Right cardiac atrium (tissue), 5 donors: ENCODE results near the gene HAPLN3. TPM values are rescaled to one million over a fixed set of nuclear protein-coding genes. Genes with fewer than 3 reads are reported as not detected.
A peak's percentile ranks its signal among the peaks of the same experiment; 100 is the strongest.

Experiments used
- ATAC-seq, 2 donors: fragments of 200-7000 bp; cut with Tn5 transposase; one replicate each; pipeline versions ENCODE4 v1.8.0 to v1.9.1; 2020; ENCODE audit warnings: moderate library complexity in 2 of 2, mild to moderate bottlenecking in 1 of 2
- DNase-seq, 3 donors: peaks; one replicate each; pipeline ENCODE4 v3.0.0-alpha.2; 2020
- H3K27ac ChIP-seq: one replicate; pipeline ENCODE4 v1.5.1; 2013; ENCODE audit warnings: mild to moderate bottlenecking, low read length, control low read depth, moderate library complexity
- H3K27me3 ChIP-seq: one replicate; pipeline ENCODE4 v1.6.1; 2013; ENCODE audit not compliant: control insufficient read depth, insufficient read depth
- H3K4me1 ChIP-seq: one replicate; pipeline ENCODE4 v1.6.1; 2013; ENCODE audit warnings: low read length; ENCODE audit not compliant: control insufficient read depth, insufficient read depth
- H3K4me3 ChIP-seq: one replicate; pipeline ENCODE4 v1.5.1; 2013; ENCODE audit warnings: low read length, control low read depth
- H3K9me3 ChIP-seq: one replicate; pipeline ENCODE4 v1.6.1; 2013; ENCODE audit warnings: low read length; ENCODE audit not compliant: control insufficient read depth
- WGBS: extraction: QIAGEN DNeasy Blood & Tissue Kit; methylation state at CpG from one replicate; pipeline ENCODE4 v1.1.7; 2013; 5-methylcytosine and 5-hydroxymethylcytosine counted together
- intact Hi-C, 4 donors: fragments of 100-400 bp; cut with DNase I; formaldehyde crosslinking; loops; one replicate each; pipeline versions ENCODE4 v1.11.0 to v1.14.0; 2022 to 2023
- polyA plus RNA-seq: library from polyadenylated mRNA; stranded (reverse); fragments of 200-250 nt; gene quantifications from one replicate; pipeline ENCODE4 v1.2.3, GENCODE V29; 2013
- total RNA-seq, 4 donors: library from RNA; stranded (reverse); fragmentation: NEBNext Ultra II Directional; extraction: Animal tissue kit (Norgen Biotek cat#: 25700); gene quantifications; one replicate each; pipeline ENCODE4 v1.2.1, GENCODE V29; 2021
- donor health status: healthy with polysubstance abuse.
- donor health status: DM: no; HTN: yes; CAD: no.
- donor health status: DM: no; HTN: no; CAD: no.
- donor health status: DM: no; HTN: yes; CAD: no; lungs with severe emphysema.
- donor health status: DM: yes; HTN: yes; CAD: no.

HAPLN3 gene
- total and polyA plus RNA-seq, 5 donors = 1.6 to 2.8 (median 2.0) TPM

- H3K27me3 ChIP-seq = no peaks in the 10 kb centered on the region
- 70% methylated on average over 12 of the region's 12 CpGs for WGBS
- peaks cover 14% of the 10 kb centered on the region for H3K4me1 ChIP-seq
- H3K4me3 ChIP-seq = no peak overlapping the region
- no peaks in the 10 kb centered on the region for H3K9me3 ChIP-seq
- intact Hi-C loops = loop anchor here (5.0 to 10.0 kb wide), 4 partner anchors 92 to 272 kb away; no protein-coding TSS in a partner anchor
- H3K27ac ChIP-seq = no peak overlapping the region
- peak in 1 of 2 donors; percentile 15 for ATAC-seq
- peak in 1 of 3 donors; percentile 77 for DNase-seq
Measured at GRCh38 chr15:88909956-88910831, 14.8 kb upstream of the HAPLN3 start.

GRCh38 chr15:88908697-88909621, 13.6 kb upstream of the HAPLN3 start:
- 87% methylated on average over 16 of the region's 16 CpGs for WGBS
- Histone ChIP-seq H3K4me1 (peaks cover 14% of the 10 kb centered on the region), H3K9me3 (no peaks in the 10 kb centered on the region), H3K27ac (no peak overlapping the region), H3K4me3 (no peak overlapping the region), H3K27me3 (no peaks in the 10 kb centered on the region)
- DNase-seq (no peak), ATAC-seq (no peak)
- intact Hi-C loops = loop anchor here (5.0 to 10.0 kb wide), 4 partner anchors 93 to 273 kb away; no protein-coding TSS in a partner anchor

GRCh38 chr15:88908123-88908522, 12.8 kb upstream of the HAPLN3 start:
- WGBS = 88% methylated on average over 12 of the region's 12 CpGs
- Histone ChIP-seq H3K4me3 (no peak overlapping the region), H3K4me1 (peaks cover 14% of the 10 kb centered on the region), H3K9me3 (no peaks in the 10 kb centered on the region), H3K27ac (no peak overlapping the region), H3K27me3 (no peaks in the 10 kb centered on the region)
- intact Hi-C loops = loop anchor here (5.0 to 10.0 kb wide), 4 partner anchors 94 to 274 kb away; no protein-coding TSS in a partner anchor
- ATAC-seq = no peak
- DNase-seq = no peak

- no peaks in the 10 kb centered on the region for H3K27me3 ChIP-seq
- H3K4me3 ChIP-seq = no peak overlapping the region
- DNase-seq (no peak), ATAC-seq (no peak)
- no peak overlapping the region for H3K27ac ChIP-seq
- WGBS = 75% methylated on average over 14 of the region's 14 CpGs
- peaks cover 14% of the 10 kb centered on the region for H3K4me1 ChIP-seq
- H3K9me3 ChIP-seq = no peaks in the 10 kb centered on the region
- intact Hi-C loops = loop anchor here (5.0 to 10.0 kb wide), 4 partner anchors 95 to 275 kb away; no protein-coding TSS in a partner anchor
Measured at GRCh38 chr15:88907111-88907510, 11.8 kb upstream of the HAPLN3 start.

GRCh38 chr15:88906551-88906950, 11.2 kb upstream of the HAPLN3 start:
- no peak for DNase-seq
- Histone ChIP-seq H3K27ac (no peak overlapping the region), H3K4me3 (no peak overlapping the region), H3K4me1 (peaks cover 12% of the 10 kb centered on the region), H3K9me3 (no peaks in the 10 kb centered on the region), H3K27me3 (no peaks in the 10 kb centered on the region)
- WGBS = 98% methylated on average over 7 of the region's 7 CpGs
- intact Hi-C loops = loop anchor here (5.0 to 10.0 kb wide), 4 partner anchors 96 to 276 kb away; no protein-coding TSS in a partner anchor
- ATAC-seq = no peak

- no peak for ATAC-seq
- peaks cover 12% of the 10 kb centered on the region for H3K4me1 ChIP-seq
- WGBS = 100% methylated on average over 1 of the region's 1 CpG
- H3K4me3 ChIP-seq = no peak overlapping the region
- no peak for DNase-seq
- no peak overlapping the region for H3K27ac ChIP-seq
- no peaks in the 10 kb centered on the region for H3K9me3 ChIP-seq
- no peaks in the 10 kb centered on the region for H3K27me3 ChIP-seq
- intact Hi-C loops = loop anchor here (5.0 to 10.0 kb wide), 4 partner anchors 96 to 276 kb away; no protein-coding TSS in a partner anchor
Measured at GRCh38 chr15:88906130-88906529, 10.8 kb upstream of the HAPLN3 start.

GRCh38 chr15:88905576-88905975, 10.2 kb upstream of the HAPLN3 start:
- ATAC-seq (no peak), DNase-seq (no peak)
- Histone ChIP-seq H3K27me3 (no peaks in the 10 kb centered on the region), H3K4me3 (no peak overlapping the region), H3K4me1 (peaks cover 12% of the 10 kb centered on the region), H3K27ac (no peak overlapping the region), H3K9me3 (no peaks in the 10 kb centered on the region)
- 88% methylated on average over 11 of the region's 11 CpGs for WGBS
- intact Hi-C loops = loop anchor here (5.0 to 10.0 kb wide), 4 partner anchors 97 to 277 kb away; no protein-coding TSS in a partner anchor

- 29% methylated on average over 10 of the region's 10 CpGs for WGBS
- peaks cover 9% of the 10 kb centered on the region for H3K4me1 ChIP-seq
- DNase-seq = peak; percentile 79 to 94 (median 91)
- H3K27me3 ChIP-seq = no peaks in the 10 kb centered on the region
- H3K4me3 ChIP-seq = no peak overlapping the region
- H3K9me3 ChIP-seq = no peaks in the 10 kb centered on the region
- ATAC-seq = peak; percentile 72 to 78
- intact Hi-C loops = loop anchor here (5.0 to 10.0 kb wide), 5 partner anchors 98 to 278 kb away; no protein-coding TSS in a partner anchor
- H3K27ac ChIP-seq = no peak overlapping the region
Measured at GRCh38 chr15:88904624-88905327, 9.4 kb upstream of the HAPLN3 start.

GRCh38 chr15:88904257-88904623, 8.9 kb upstream of the HAPLN3 start:
- Histone ChIP-seq H3K4me1 (peaks cover 5% of the 10 kb centered on the region), H3K27ac (no peak overlapping the region), H3K4me3 (no peak overlapping the region), H3K9me3 (no peaks in the 10 kb centered on the region), H3K27me3 (no peaks in the 10 kb centered on the region)
- intact Hi-C loops = loop anchor here in 2 of 4 donors (5.0 to 10.0 kb wide), 2 partner anchors 271 to 273 kb away; no protein-coding TSS in a partner anchor
- DNase-seq (no peak), ATAC-seq (no peak)
- WGBS = 80% methylated on average over 2 of the region's 2 CpGs

GRCh38 chr15:88902846-88903245, 7.5 kb upstream of the HAPLN3 start:
- WGBS = 71% methylated on average over 2 of the region's 2 CpGs
- ATAC-seq (no peak), DNase-seq (no peak)
- no peaks in the 10 kb centered on the region for H3K27me3 ChIP-seq
- no peak overlapping the region for H3K27ac ChIP-seq
- no peak overlapping the region for H3K4me3 ChIP-seq
- H3K9me3 ChIP-seq = no peaks in the 10 kb centered on the region
- intact Hi-C loops = loop anchor here in 2 of 4 donors (5.0 to 10.0 kb wide), 2 partner anchors 272 to 274 kb away; no protein-coding TSS in a partner anchor
- H3K4me1 ChIP-seq = no peaks in the 10 kb centered on the region
